NCI-H1694 treated with DMSO at 0.1 percent for 48 hours (cell line): ENCODE data around the gene BICDL2.
A peak's percentile ranks its signal among the peaks of the same experiment; 100 is the strongest.

Source experiments
- DNase-seq: peaks from one replicate; lab custom pipeline; 2025; lab: John Stamatoyannopoulos, UW

Gene BICDL2

GRCh38 chr16:3046641-3047386 lies 10.1 kb upstream of the BICDL2 start:
- no peak for DNase-seq

GRCh38 chr16:3045758-3046640 lies 9.3 kb upstream of the BICDL2 start, which contains the start of gene MMP25:
Gene MMP25, plus strand, starts transcription at chr16:3046561. Its CDS starts 357 bp downstream, at chr16:3046918.
- DNase-seq = no peak

- no peak for DNase-seq
Measured at GRCh38 chr16:3044708-3045107, 8.0 kb upstream of the BICDL2 start.

- DNase-seq = no peak
Measured at GRCh38 chr16:3042376-3042775, 5.6 kb upstream of the BICDL2 start.

GRCh38 chr16:3038896-3039295 lies 2.2 kb upstream of the BICDL2 start:
- no peak for DNase-seq

DNA sequence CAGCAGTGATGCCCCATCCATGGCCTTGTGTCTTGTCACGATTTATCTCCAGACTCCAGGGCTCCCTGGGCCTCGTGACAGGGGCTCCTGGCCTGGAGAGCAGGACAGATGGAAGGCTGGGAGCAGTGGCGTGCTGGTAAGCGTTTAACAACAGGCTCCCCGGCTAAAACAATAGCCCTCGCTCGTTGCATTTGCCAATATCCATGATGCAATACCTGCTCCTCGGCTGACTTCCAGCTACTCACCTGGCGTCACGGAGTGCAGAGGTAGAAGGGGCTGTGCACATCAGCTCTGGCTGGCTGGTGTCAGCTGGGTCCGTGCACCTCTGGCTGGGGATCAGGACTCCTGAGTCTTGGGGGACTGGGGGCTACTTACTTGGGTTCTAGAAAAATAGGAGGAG lies 1.5 kb upstream of the BICDL2 start:
- DNase-seq = no peak

- no peak for DNase-seq
Measured at GRCh38 chr16:3035972-3036725, 595 bp downstream of the BICDL2 start.

- DNase-seq = no peak
Measured at GRCh38 chr16:3035289-3035971, 1.3 kb downstream of the BICDL2 start.

DNA sequence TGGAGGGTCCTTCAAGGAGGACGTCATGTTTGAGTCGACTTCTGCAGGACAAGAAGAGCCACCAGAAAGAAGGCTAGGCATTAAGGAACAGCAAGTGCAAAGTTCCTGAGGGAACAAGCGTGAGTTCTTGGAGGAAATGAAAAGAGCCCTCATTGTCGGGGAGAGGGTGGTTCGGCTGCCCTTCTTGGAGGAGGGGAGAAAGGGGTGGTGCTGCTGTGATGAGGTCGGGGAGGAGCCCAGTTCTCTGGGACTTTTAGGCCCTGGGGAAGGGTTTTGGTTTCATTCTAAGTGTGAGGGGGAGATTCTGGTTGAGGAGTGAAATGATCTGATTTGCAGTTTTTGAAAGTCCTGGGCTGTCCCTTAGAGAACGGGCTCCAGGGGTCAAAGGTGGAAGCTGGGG lies 4.1 kb downstream of the BICDL2 start:
- no peak for DNase-seq

- DNase-seq = no peak
Measured at GRCh38 chr16:3030222-3031212, 6.2 kb downstream of the BICDL2 start.

- DNase-seq = no peak
Measured at GRCh38 chr16:3029491-3030221, 7.1 kb downstream of the BICDL2 start.

DNA sequence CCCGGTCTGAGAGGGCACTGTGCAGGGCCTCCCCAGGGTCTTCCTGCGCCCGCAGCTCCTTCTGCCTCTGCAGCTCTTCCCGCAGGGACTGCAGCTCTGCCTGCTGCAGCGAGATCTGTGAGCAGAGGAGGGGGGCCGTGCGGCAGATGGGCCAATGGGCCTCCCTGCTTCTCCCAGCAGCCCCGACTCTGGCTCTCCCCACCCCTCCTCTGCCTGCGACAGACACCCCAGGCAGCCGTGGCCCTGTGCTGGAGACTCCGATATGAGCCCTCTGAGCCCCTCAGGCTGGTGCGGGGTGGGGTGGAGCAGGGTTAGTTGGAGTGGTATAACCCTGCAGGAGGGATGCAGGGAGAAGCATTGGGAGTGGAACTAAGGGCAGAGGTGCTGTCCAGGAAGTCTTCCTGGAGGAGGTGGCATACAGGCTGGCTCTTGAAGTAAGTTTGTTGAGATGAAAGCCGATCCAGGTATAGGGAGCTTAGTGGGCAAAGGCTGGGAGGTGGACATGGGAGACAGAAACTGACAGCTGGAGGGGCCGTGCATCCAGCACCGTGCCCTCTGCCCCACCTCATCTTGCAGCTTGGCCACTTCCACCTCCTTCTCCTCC lies 7.9 kb downstream of the BICDL2 start:
- DNase-seq = no peak

DNA sequence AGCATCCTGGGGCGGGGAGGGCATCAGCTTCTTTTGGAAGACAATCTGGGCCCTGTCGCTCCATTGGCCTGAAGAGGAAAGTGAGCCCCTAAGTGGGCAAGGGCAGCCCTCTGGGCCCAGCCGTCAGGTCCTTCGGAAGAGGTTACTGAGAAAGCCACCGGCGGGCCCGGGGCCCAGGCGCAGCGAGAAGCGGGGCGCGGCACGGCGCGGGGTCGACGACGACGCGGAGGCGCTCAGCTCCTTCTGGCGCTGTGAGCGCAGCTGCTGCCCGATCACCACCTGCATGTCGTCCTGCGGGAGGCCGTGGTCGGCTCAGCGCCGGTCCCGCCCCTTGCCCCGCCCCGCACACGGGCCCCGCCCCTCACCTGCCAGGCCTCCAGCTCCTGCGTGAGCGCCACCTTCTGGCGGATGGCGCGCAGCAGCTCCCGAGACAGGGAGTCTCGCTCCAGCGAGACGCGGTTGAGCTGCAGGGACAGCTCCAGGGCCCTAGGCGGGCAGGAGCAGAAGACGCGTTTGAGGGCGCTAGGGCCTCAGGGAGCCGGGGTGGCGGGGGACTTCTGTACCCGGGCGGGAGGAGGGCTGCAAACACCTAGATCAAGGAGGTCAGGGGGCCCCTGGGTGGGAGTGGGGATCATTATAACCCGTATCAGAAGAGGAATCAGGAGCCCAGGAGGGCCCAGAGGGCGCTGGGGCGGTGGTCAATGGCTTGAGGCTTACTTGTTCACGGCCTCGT lies 8.6 kb downstream of the BICDL2 start:
- DNase-seq = peak; percentile 43

DNA sequence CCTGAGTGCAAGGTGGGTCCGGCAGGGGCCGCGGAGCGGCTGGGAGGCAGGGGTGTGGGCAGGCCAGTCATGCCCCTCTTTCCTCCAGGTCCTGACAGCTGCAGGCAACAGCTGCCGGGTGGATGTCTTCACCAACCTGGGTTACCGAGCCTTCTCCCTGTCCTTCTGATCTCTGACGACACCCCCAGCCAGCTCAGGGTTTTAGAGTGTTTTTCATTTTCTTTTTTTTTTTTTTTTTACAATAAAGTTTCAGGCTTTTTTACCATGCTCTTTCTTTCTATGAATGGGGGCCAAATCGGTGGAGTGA lies 9.3 kb downstream of the BICDL2 start:
- no peak for DNase-seq

GRCh38 chr16:3026609-3027488 lies 9.9 kb downstream of the BICDL2 start:
- no peak for DNase-seq

DNA sequence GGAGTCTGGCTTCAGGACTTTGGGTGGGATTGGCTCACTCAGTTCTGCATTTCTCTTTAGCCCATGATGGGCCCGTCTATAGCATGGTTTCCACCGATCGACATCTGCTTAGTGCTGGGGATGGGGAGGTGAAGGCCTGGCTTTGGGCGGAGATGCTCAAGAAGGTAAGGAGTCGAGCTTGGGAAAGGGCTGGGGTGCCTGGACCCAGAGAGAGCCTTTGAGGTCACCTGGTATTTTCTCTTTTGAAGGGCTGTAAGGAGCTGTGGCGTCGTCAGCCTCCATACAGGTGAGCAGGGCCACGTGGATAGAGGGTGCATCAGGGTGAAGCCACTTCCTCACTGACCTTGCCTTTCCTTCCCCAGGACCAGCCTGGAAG lies 10.8 kb downstream of the BICDL2 start:
- no peak for DNase-seq

DNA sequence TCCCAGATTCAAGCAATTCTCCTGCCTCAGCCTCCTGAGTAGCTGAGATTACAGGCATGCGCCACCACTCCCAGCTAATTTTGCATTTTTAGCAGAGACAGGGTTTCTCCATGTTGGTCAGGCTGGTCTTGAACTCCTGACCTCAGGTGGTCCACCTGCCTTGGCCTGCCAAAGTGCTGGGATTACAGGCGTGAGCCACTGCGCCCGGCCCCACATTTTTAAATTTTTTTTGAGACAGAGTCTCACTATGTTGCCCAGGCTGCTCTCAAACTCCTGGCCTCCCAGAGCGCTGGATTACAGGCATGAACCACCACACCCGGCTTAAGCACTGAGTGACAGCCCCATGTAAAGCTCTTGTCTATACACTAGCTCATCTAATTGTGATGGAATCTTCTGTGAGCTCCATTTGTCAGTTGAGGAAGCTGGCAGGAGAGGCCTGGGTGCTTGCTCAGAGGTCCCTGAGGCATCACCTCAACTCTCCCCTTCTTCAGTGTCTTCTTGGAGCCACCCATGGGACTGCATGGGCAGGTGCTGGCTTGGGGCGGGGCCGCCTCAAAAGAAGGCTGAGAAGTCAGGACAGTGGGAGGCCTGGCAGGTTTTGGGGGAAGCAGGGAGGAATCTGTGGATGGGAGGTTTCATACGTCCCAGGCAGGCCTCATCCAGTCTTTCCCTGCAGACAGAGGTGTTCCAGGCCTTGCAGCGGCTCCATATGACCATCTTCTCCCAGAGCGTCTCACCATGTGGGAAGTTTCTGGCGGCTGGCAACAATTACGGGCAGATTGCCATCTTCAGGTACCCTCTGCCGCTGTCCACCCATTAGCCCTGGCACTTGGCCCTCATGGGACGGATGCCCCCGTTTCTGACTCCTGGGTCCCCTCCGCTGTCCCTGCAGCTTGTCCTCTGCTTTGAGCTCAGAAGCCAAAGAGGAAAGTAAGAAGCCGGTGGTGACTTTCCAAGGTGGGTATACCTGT lies 11.4 kb downstream of the BICDL2 start:
- DNase-seq = no peak
